Peyer's patch (tissue), 4 donors: ENCODE results near the gene CCL27.

Experiments used
- POLR2A ChIP-seq, 2 donors: fragments of 450-650 bp; IDR thresholded peaks; one replicate each; pipeline ENCODE4 v1.5.1; 2017; ENCODE audit warnings: antibody characterized with exemption in 2 of 2, mild to moderate bottlenecking in 2 of 2, moderate library complexity in 2 of 2
- TF ChIP-seq, protein P1 (sequence below), 6 experiments: fragments of 450-650 bp in 4 of 6; fragments of 200-600 bp in 2 of 6; sonication (generic) in 1 of 6; IDR thresholded peaks; one replicate each; pipeline ENCODE4 v1.5.1; 2017 to 2019; ENCODE audit warnings: antibody characterized with exemption in 6 of 6, mild to moderate bottlenecking in 3 of 6, moderate library complexity in 1 of 6

DNA sequence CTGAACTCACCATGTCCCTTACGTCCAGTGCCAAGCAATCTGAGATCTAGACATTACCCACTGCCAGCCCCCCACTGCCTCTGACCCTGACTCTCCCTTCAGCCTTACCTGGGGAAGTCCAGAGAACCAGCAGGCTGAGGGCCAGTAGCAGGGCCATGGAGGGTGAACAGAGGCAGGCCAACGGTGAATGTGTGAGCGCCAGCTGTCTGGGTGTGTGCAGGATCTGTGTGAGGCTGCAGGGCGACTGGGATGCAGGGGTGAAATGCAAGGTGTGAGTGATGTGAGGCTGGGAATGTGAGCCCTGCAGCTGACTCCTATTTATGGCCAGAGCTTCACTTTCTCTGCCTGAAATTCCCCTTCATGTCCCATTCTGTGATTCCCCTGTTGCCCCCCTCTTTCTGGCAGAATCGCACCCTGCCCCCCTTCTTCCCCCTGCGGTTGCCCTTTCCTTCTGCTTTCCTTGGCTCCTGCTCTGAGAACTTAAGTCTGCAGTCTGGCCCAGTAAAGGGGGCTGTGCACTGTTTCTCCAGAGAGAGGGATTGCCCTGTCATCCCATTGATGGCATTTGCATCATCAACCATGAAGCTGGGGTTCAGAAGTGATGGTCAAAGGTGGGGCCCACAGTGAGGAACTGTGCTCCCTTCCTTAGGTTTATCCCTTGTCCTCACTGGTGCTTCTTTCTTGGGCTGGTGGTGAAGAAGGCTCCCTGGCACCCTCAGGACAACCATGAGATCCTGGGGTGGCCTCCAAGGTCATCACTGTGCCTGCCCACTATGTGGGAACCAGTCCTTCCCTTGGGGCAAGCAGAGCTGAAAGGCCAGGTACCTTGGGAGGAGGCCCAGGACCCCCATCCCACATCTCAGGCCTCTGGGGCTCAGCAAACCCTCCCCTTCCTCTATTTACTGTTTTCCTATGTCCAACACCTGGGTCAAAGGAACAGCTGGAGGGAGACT is 28.8 kb upstream of the CCL27 start, which contains the start of gene CCL19:
- TF ChIP-seq, protein P1, sequence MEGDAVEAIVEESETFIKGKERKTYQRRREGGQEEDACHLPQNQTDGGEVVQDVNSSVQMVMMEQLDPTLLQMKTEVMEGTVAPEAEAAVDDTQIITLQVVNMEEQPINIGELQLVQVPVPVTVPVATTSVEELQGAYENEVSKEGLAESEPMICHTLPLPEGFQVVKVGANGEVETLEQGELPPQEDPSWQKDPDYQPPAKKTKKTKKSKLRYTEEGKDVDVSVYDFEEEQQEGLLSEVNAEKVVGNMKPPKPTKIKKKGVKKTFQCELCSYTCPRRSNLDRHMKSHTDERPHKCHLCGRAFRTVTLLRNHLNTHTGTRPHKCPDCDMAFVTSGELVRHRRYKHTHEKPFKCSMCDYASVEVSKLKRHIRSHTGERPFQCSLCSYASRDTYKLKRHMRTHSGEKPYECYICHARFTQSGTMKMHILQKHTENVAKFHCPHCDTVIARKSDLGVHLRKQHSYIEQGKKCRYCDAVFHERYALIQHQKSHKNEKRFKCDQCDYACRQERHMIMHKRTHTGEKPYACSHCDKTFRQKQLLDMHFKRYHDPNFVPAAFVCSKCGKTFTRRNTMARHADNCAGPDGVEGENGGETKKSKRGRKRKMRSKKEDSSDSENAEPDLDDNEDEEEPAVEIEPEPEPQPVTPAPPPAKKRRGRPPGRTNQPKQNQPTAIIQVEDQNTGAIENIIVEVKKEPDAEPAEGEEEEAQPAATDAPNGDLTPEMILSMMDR (IDR thresholded peaks at IDR 0.05), result no peak
- no peak for TF ChIP-seq POLR2A (IDR thresholded peaks at IDR 0.05)
